ENCODE results near the gene ARF4.

Gene ARF4

DNA sequence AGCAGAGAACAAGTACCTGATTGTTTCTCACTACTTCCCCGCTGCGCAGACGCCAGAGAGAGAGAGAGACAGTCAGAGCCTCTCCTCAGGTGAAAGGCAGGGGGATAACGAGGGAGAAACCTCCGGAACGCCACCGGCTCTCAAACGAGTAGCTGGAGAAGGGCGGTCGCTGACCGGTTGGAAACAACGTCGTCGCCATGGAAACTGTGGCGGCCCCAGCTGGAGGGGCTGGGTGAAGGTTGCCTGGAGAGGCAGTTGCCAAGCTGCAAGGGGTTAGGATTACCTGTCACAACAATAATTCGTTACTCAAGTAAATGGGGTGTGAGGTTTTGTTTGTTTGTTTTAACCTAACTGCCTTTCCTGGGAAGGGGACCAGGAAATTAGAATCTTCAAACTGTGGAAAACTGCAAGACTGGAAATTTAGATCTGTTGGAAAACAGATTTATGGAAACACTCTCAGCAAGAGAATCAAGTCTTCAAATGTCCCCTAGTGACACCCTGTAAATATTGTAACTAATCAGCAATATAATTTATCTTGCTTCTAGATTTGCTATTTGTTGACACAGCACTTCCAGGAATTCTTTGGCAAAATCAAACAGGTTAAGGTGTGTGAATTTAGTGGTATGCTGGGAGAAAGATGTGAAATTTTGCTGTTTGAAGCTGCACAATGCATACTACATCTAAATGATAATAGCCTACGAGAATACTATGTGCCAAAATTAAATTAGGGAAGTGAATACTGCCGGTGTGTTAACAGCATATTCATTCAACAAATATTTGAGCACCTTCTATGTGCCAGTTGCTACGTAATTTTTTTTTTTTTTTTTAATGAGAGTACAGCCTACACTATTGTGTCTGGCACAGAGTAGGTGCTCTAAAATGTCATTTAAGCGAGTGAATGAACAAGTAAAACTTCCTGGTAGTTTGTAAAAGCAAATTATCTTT is 52.7 kb downstream of the ARF4 start, which contains the start of gene DNAH12:
Gene DNAH12, minus strand, starts transcription at position 164 of the 945 bp plus-strand sequence. CDS start 1,474 bp downstream, outside the sequence.
- Mint-ChIP-seq H3K4me1 (peaks cover 9% of the 10 kb centered on the region), H3K27me3 (ENCODE audit: low read depth) (no peaks in the 10 kb centered on the region), H3K9me3 (no peaks in the 10 kb centered on the region), H3K4me3 (peak within 1 kb of the TSS; percentile 65 to 78 (median 73)), H3K36me3 (ENCODE audit: low read depth) (no peaks in the 10 kb centered on the region), H3K27ac (peak within 1 kb of the TSS; percentile 37 to 71 (median 41))
- TF ChIP-seq CTCF (IDR thresholded peaks at IDR 0.05; ENCODE audit: unreplicated experiment in 3 of 3), result no peak

- Mint-ChIP-seq H3K4me3 (no peak overlapping the region), H3K27ac (no peak overlapping the region), H3K4me1 (no peaks in the 10 kb centered on the region), H3K9me3 (no peaks in the 10 kb centered on the region), H3K27me3 (ENCODE audit: low read depth) (no peaks in the 10 kb centered on the region), H3K36me3 (ENCODE audit: low read depth) (no peaks in the 10 kb centered on the region)
- TF ChIP-seq CTCF (IDR thresholded peaks at IDR 0.05; ENCODE audit: unreplicated experiment in 3 of 3), result no peak
These were observed 58.7 kb downstream of the ARF4 start for GRCh38 chr3:57538465-57538864.

DNA sequence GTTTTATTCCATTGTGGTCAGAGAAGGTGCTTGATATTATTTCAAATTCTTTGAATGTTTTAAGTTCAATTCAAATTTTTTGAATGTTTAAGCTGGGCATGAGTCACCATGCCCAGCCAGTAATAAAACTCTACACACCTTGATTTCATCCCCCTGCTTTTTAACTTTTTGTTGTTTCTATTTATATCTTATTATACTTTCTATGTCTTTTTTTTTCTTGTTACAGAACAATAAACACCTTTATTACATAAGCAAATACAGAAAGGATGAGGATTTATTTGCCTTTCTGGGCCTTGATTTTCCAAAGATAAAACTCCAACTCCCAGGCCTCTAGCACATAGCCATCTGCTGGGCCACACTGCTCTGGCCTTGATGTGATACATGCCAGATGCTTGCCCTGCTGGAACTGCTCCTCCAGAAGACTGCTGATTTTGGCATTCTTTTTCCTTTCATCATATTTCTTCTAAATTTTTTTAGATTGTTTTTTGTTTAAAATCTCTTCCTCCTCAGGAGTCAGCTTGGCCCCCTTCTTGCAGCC is 67.0 kb downstream of the ARF4 start:
- Mint-ChIP-seq H3K36me3 (ENCODE audit: low read depth) (no peaks in the 10 kb centered on the region), H3K9me3 (no peaks in the 10 kb centered on the region), H3K27me3 (ENCODE audit: low read depth) (no peaks in the 10 kb centered on the region), H3K4me3 (no peak overlapping the region), H3K4me1 (no peaks in the 10 kb centered on the region), H3K27ac (no peak overlapping the region)
- no peak for TF ChIP-seq CTCF (IDR thresholded peaks at IDR 0.05; ENCODE audit: unreplicated experiment in 3 of 3)
